GM23338 (cell line): ENCODE data around the gene FLNB. TPM values are rescaled to one million over a fixed set of nuclear protein-coding genes. Genes with fewer than 3 reads are reported as not detected.

ENCODE experiments used
- ATAC-seq: fragments of 200-7000 bp; cut with Tn5 transposase; 3 replicates; pipeline ENCODE4 v1.9.1; 2020
- DNase-seq: peaks from one replicate; pipeline ENCODE4 v3.0.0-alpha.2; 2015; ENCODE audit warnings: low spot score
- H2AFZ ChIP-seq: fragments of 200-600 bp; sonication (generic); 2 replicates; pipeline ENCODE4 v1.8.0; 2016; ENCODE audit warnings: antibody characterized with exemption, mild to moderate bottlenecking, moderate library complexity
- H3F3A ChIP-seq: fragments of 200-600 bp; sonication (generic); replicated peaks from 2 replicates; pipeline ENCODE4 v1.8.0; 2017; ENCODE audit warnings: antibody characterized with exemption, mixed run types, low read depth
- H3K27ac ChIP-seq: fragments of 200-600 bp; sonication (generic); 2 replicates; pipeline ENCODE4 v1.6.1; 2016; ENCODE audit warnings: low read depth
- H3K27me3 ChIP-seq: fragments of 200-600 bp; sonication (generic); 2 replicates; pipeline ENCODE4 v1.8.0; 2016; ENCODE audit warnings: mild to moderate bottlenecking, mixed run types, moderate library complexity; ENCODE audit not compliant: insufficient read depth
- H3K36me3 ChIP-seq: fragments of 200-600 bp; sonication (generic); 2 replicates; pipeline ENCODE4 v1.8.0; 2016; ENCODE audit warnings: mild to moderate bottlenecking; ENCODE audit not compliant: insufficient read depth
- H3K4me1 ChIP-seq: fragments of 200-600 bp; sonication (generic); 2 replicates; pipeline ENCODE4 v1.8.0; 2016; ENCODE audit warnings: mild to moderate bottlenecking, moderate library complexity; ENCODE audit not compliant: insufficient read depth
- H3K4me2 ChIP-seq: fragments of 200-600 bp; sonication (generic); 2 replicates; pipeline ENCODE4 v1.7.1; 2017; ENCODE audit warnings: mixed run types
- H3K4me3 ChIP-seq: fragments of 200-600 bp; sonication (generic); 2 replicates; pipeline ENCODE4 v1.6.1; 2016; ENCODE audit warnings: mixed run types
- H3K79me2 ChIP-seq: fragments of 200-600 bp; sonication (generic); replicated peaks from 2 replicates; pipeline ENCODE4 v1.8.0; 2017; ENCODE audit warnings: mild to moderate bottlenecking; ENCODE audit not compliant: insufficient read depth
- H3K9me2 ChIP-seq: fragments of 200-600 bp; sonication (generic); 2 replicates; pipeline ENCODE4 v1.8.0; 2017; ENCODE audit not compliant: insufficient read depth
- H4K20me1 ChIP-seq: fragments of 200-600 bp; sonication (generic); replicated peaks from 2 replicates; pipeline ENCODE4 v1.8.0; 2017; ENCODE audit warnings: mild to moderate bottlenecking; ENCODE audit not compliant: insufficient read depth
- H3K27ac Mint-ChIP-seq: 2 replicates; pipeline ENCODE4 v1.8.0; 2020; ENCODE audit warnings: inconsistent platforms, mild to moderate bottlenecking, moderate library complexity, mixed read lengths
- H3K27me3 Mint-ChIP-seq: 3 replicates; pipeline ENCODE4 v1.8.0; 2022; ENCODE audit warnings: low read depth, mild to moderate bottlenecking, moderate library complexity, mixed read lengths, inconsistent platforms; ENCODE audit not compliant: insufficient read depth, poor library complexity
- H3K36me3 Mint-ChIP-seq: 3 replicates; pipeline ENCODE4 v1.8.0; 2021; ENCODE audit warnings: low read depth, mild to moderate bottlenecking, inconsistent platforms, moderate library complexity, mixed read lengths
- H3K4me1 Mint-ChIP-seq: 3 replicates; pipeline ENCODE4 v1.8.0; 2020; ENCODE audit warnings: mild to moderate bottlenecking, inconsistent platforms, mixed read lengths
- H3K4me3 Mint-ChIP-seq: 3 replicates; pipeline ENCODE4 v1.8.0; 2021; ENCODE audit warnings: moderate library complexity, mild to moderate bottlenecking, inconsistent platforms, mixed read lengths
- H3K9me3 Mint-ChIP-seq: 3 replicates; pipeline ENCODE4 v1.8.0; 2020; ENCODE audit warnings: moderate library complexity, mild to moderate bottlenecking, inconsistent platforms, mixed read lengths
- CREB1 ChIP-seq: fragments of 250-450 bp; sonication (Bioruptor Pico); IDR thresholded peaks from 2 replicates; pipeline ENCODE4 v1.5.0; 2020; ENCODE audit warnings: low read depth, mild to moderate bottlenecking, moderate library complexity
- ETS1 ChIP-seq: IDR thresholded peaks from 2 replicates; pipeline ENCODE4 v1.6.1; 2016; ENCODE audit warnings: antibody characterized with exemption
- EZH2phosphoT487 ChIP-seq: fragments of 200-600 bp; sonication (generic); IDR thresholded peaks from one replicate; pipeline ENCODE4 v1.8.1; 2018; ENCODE audit warnings: antibody characterized with exemption; ENCODE audit not compliant: unreplicated experiment
- NANOG ChIP-seq: IDR thresholded peaks from 2 replicates; pipeline ENCODE4 v1.6.1; 2016; ENCODE audit warnings: antibody characterized with exemption, borderline replicate concordance
- REST ChIP-seq: IDR thresholded peaks from one replicate; pipeline ENCODE4 v1.6.1; 2018; ENCODE audit warnings: antibody characterized with exemption; ENCODE audit not compliant: unreplicated experiment
- ZNF462 ChIP-seq: fragments of 250-450 bp; sonication (Bioruptor Pico); IDR thresholded peaks from 2 replicates; pipeline ENCODE4 v1.5.0; 2020; ENCODE audit warnings: mild to moderate bottlenecking, moderate library complexity
- polyA plus RNA-seq: library from polyadenylated mRNA; unstranded; fragments of >200 nt; fragmentation: Nextera tagmentation; extraction: Ambion mirVana; gene quantifications from 2 replicates; pipeline ENCODE4 v1.2.1, GENCODE V29; 2016
- total RNA-seq: library from RNA; depleted of rRNA; stranded (reverse); fragments of >200 nt; shearing (Covaris generic); gene quantifications from 2 replicates; pipeline ENCODE4 v1.2.3, GENCODE V29; 2014
- TF ChIP-seq, protein P1 (sequence below), 2 experiments: fragments of 200-600 bp in 1 of 2; sonication (generic) in 1 of 2; conservative IDR thresholded peaks; 2 replicates each; pipeline versions ENCODE4 v1.5.1 to v1.6.1; 2016 to 2017; ENCODE audit warnings: antibody characterized with exemption in 2 of 2, low read depth in 2 of 2, mild to moderate bottlenecking in 2 of 2, moderate library complexity in 1 of 2

Gene FLNB
- total and polyA plus RNA-seq, 2 experiments from 2014 or later = 39.7 to 179 TPM

GRCh38 chr3:58094657-58095056 lies 86.4 kb downstream of the FLNB start:
- ATAC-seq (no peak), DNase-seq (no peak)
- no peaks in the 10 kb centered on the region for H3K4me1 Mint-ChIP-seq
- no peak overlapping the region for H3K4me3 ChIP-seq
- no peaks in the 10 kb centered on the region for H3K9me3 Mint-ChIP-seq
- no peak overlapping the region for H2AFZ ChIP-seq
- H4K20me1 ChIP-seq = peaks cover 3% of the 10 kb centered on the region
- no peak overlapping the region for H3K4me2 ChIP-seq
- H3K9me2 ChIP-seq = 0 out of 2 replicates have a peak, but pooled peaks cover 7% of the 10 kb centered on the region
- no peaks in the 10 kb centered on the region for H3F3A ChIP-seq
- peaks cover 25% of the 10 kb centered on the region for H3K36me3 ChIP-seq
- peaks cover 38% of the 10 kb centered on the region for H3K36me3 Mint-ChIP-seq
- no peak overlapping the region for H3K4me3 Mint-ChIP-seq
- H3K79me2 ChIP-seq = peaks cover 15% of the 10 kb centered on the region
- no peak overlapping the region for H3K27ac ChIP-seq
- H3K4me1 ChIP-seq = no peaks in the 10 kb centered on the region
- H3K27me3 Mint-ChIP-seq = peaks cover 1% of the 10 kb centered on the region
- H3K27me3 ChIP-seq = no peaks in the 10 kb centered on the region
- TF ChIP-seq ZNF462 (no peak), NANOG (no peak), EZH2phosphoT487 (no peak), REST (no peak), ETS1 (no peak), CREB1 (CRISPR knock-in tag) (no peak)
- TF ChIP-seq, protein P1, sequence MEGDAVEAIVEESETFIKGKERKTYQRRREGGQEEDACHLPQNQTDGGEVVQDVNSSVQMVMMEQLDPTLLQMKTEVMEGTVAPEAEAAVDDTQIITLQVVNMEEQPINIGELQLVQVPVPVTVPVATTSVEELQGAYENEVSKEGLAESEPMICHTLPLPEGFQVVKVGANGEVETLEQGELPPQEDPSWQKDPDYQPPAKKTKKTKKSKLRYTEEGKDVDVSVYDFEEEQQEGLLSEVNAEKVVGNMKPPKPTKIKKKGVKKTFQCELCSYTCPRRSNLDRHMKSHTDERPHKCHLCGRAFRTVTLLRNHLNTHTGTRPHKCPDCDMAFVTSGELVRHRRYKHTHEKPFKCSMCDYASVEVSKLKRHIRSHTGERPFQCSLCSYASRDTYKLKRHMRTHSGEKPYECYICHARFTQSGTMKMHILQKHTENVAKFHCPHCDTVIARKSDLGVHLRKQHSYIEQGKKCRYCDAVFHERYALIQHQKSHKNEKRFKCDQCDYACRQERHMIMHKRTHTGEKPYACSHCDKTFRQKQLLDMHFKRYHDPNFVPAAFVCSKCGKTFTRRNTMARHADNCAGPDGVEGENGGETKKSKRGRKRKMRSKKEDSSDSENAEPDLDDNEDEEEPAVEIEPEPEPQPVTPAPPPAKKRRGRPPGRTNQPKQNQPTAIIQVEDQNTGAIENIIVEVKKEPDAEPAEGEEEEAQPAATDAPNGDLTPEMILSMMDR (conservative IDR thresholded peaks at IDR 0.05; ENCODE audit: low read depth in 2 of 2) = no peak
- no peak overlapping the region for H3K27ac Mint-ChIP-seq
